Brain pericyte (primary cell): Measurements from ENCODE around the gene NCAM1.

Experiments
- DNase-seq: peaks from one replicate; pipeline ENCODE4 v3.0.0-alpha.2; 2012; ENCODE audit warnings: low read depth, low spot score

The NCAM1 gene

DNA sequence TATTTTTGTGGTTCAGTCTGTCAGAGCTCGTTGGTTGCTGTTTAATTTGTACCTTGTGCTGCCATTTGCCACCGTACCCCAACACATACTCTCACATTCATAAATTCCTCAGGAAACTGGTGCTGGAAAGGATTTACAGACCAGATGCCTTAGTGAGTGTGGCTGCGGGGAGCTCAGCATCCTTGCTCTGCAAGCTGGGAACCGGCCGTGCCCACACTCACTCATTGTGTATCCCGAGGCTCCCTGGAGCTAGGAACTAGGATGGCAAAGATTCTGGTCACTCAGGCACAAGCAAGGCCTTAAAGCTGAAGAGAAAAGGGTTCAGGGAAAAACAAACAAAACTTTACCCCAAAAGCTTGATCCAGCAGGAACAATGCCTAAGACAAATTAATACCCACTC is 288.6 kb downstream of the NCAM1 start:
- DNase-seq, result no peak

GRCh38 chr11:113251281-113251680 is 290.1 kb downstream of the NCAM1 start:
- no peak for DNase-seq

DNA sequence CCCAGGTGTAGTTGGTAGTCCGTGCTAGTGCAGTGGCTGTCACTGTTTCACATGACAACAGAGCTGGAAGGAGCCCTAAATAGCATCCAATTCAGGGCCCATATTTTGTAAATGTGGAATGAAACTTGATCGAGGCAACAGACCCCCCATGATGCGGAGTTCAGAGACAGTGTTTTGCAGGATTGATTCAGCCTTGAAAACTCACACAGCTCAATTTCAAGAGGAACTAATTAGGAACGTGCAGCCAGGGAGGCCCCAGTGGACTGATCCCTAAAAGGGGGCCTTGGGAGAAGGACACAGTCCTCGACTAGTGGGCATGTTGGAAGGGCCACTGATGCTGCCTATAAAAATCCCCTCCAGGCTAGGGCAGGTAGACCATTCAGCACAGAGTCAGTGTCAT is 292.2 kb downstream of the NCAM1 start:
- DNase-seq, result no peak

DNA sequence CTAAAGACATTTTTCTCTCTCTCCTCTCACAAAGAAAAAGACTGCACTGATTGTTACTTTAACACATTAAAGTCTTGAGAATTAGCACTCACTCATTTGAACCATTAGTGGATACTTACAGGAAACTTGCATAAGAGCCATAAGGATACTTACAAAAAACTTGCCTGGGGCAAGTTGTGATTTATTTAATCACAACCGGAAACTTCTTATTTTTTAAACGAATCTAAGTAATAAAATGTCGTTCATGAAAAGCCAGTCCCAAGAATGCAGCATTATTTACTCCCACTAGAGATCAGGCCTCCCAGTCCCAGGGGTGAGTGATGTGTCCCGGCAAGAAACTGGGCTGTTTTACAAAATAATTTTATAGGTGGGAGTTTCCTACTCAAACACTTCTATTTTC is 293.9 kb downstream of the NCAM1 start:
- no peak for DNase-seq

- no peak for DNase-seq
These were observed 294.5 kb downstream of the NCAM1 start for GRCh38 chr11:113255741-113256140.

GRCh38 chr11:113256431-113257202 is 295.4 kb downstream of the NCAM1 start:
- DNase-seq, result no peak

- DNase-seq, result no peak
These were observed 298.8 kb downstream of the NCAM1 start for GRCh38 chr11:113260096-113260425.

DNA sequence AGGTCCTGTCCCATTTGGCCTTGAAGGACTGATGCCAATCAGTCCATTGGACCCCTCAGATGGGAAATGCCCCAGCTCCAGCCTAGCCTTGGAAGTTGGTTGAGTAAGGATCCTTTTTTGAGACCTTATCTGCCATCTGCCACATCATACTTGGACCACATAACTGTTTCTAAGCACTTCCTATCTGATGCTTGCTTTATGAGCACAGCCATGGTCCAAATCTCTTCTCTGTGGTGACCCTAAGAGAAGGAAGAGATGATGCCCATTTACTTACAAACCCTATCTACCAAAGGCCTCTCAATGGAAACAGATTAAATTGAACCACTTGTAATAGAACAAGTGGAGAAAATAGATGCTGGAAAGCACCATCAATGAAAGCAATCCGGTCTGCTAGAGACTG is 299.3 kb downstream of the NCAM1 start:
- DNase-seq, result no peak

GRCh38 chr11:113261709-113262475 is 300.7 kb downstream of the NCAM1 start:
- DNase-seq, result no peak

DNA sequence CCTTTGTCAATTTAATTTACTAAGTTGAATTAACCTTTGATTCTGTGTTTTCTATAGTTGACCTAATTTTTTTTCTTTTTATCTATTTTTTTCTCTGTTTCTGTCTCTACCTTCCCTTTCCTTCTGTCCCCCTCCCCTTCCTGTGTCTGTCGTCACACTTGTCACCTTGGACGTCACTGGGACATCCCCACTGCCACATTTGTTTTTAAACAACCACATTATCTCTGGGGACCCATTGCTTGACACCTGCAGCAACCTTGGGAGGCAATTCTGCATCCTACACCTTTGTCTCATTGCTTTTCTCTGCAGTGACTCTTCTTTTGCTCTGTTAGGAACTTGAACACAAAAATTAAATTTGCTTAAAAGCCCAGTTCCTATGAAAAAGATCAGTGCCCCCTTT is 301.4 kb downstream of the NCAM1 start:
- DNase-seq, result no peak

GRCh38 chr11:113263458-113264259 is 302.4 kb downstream of the NCAM1 start:
- no peak for DNase-seq

GRCh38 chr11:113265362-113265761 is 304.1 kb downstream of the NCAM1 start:
- no peak for DNase-seq

DNA sequence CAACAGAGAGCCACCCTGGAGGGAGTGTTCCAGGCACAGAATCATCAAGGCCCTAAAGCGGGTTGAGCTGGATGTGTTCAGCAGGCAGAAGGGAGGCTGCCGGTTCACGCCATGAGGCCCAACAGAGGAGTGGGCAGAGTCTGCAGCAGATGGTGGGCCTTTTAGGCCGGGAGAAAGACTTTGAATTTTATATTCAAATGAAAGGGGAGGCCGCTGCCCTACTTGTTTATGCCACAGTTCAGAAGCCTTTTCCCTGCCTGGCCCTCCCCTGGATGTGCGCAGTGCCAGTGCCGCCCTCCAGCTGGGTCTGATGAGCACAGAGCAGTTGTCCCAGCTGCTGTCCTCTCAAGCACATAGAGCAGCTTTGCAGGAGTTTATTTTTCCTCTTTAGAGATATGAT is 306.3 kb downstream of the NCAM1 start:
- no peak for DNase-seq

DNA sequence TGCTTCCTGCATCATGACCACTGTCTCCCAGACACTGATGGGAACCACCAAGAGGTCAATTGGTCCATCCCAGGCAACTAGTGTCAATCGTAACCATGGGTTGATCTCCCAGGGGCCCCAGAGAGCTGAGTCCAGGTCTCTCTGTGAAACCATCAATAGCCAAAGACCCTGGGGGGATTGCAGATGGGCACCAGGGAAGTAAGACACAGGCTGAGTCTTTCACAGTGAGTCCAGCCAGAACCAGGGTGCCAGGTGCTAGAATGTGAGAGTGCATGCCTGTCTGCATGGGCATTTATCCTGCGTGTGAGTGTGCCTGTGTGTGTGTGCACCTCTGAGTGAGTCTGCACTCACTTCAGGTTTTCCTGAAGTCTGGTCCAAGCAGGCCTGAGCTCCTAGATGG is 307.9 kb downstream of the NCAM1 start:
- DNase-seq, result no peak

DNA sequence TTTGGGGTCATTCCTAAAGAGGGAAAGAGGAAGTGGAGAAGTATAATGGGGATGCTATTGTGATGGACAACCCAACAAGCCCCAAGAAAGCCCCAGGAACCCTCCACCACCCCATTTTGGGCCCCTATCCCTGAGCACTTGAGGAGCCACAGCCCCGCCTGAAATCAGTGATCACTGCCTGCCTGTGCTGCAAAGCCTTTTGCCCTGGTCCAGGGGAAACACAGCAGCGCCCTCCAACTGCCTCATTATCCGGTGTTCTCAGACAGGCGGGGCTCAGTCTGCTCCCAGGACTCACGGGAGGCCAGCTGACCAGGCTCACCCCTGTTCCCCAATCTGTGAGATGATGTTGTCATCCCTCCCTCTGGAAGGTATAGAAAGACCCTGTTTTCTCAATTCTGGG is 308.4 kb downstream of the NCAM1 start:
- DNase-seq, result no peak

GRCh38 chr11:113270080-113270479 is 308.9 kb downstream of the NCAM1 start:
- DNase-seq, result no peak

- no peak for DNase-seq
These were observed 310.5 kb downstream of the NCAM1 start for GRCh38 chr11:113271551-113272245.

GRCh38 chr11:113272281-113272680 is 311.1 kb downstream of the NCAM1 start:
- DNase-seq, result no peak

GRCh38 chr11:113272927-113273615 is 311.9 kb downstream of the NCAM1 start:
- no peak for DNase-seq

DNA sequence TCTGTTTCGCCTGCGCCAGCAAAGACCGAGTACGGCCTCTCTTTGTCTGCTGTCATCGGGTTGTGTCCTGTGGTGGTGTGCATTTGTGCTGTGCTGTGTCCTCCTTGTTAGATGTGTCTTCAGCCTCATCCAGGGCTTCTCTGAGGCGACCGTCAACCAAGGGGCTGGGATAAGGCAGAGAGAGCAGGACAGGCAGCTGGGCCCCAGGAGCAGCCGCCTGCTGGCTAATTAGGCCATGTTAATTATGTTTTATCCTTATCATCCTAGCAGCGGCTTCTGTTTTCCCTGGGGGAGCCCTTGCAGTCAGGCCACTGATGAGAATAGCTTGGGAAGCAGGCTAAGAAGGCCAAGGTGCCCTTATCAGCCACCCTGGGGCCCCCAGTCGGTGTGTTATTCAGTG is 312.5 kb downstream of the NCAM1 start:
- no peak for DNase-seq
